ENCODE results near the gene TXLNG.

TXLNG gene

GRCh38 chrX:16786139-16786790, at the start of gene TXLNG:
TSS of gene TXLNG (plus strand) at chrX:16786466. CDS start at chrX:16786488, 22 bp downstream.
- Histone ChIP-seq H3K4me1 (ENCODE audit: control insufficient read depth in 1 of 2, insufficient read depth in 2 of 2, low read length in 2 of 2) (peaks cover 0 to 10% of the 10 kb centered on the region in 2 donors), H3K36me3 (ENCODE audit: control insufficient read depth in 1 of 2, insufficient read depth in 2 of 2, low read length in 2 of 2) (no peaks in the 10 kb centered on the region), H3K9ac (ENCODE audit: low read depth in 1 of 2, low read length in 2 of 2) (peak within 1 kb of the TSS; percentile 68 to 77), H3K9me3 (ENCODE audit: control insufficient read depth in 1 of 2, low read length in 2 of 2) (no peaks in the 10 kb centered on the region), H3K27ac (ENCODE audit: low read depth, low read length) (peak within 1 kb of the TSS; percentile 78), H3K4me3 (ENCODE audit: low read depth in 1 of 2, low read length in 2 of 2) (peak within 1 kb of the TSS; percentile 83 to 87), H3K27me3 (ENCODE audit: control insufficient read depth in 1 of 2, insufficient read depth in 2 of 2, low read length in 2 of 2) (no peaks in the 10 kb centered on the region)

GRCh38 chrX:16737024-16737423, 49.2 kb upstream of the TXLNG start:
- Histone ChIP-seq H3K36me3 (ENCODE audit: control insufficient read depth in 1 of 2, insufficient read depth in 2 of 2, low read length in 2 of 2) (peaks cover 7 to 27% of the 10 kb centered on the region in 2 donors), H3K27ac (ENCODE audit: low read depth, low read length) (no peak overlapping the region), H3K9ac (ENCODE audit: low read depth in 1 of 2, low read length in 2 of 2) (no peak overlapping the region), H3K9me3 (ENCODE audit: control insufficient read depth in 1 of 2, low read length in 2 of 2) (no peaks in the 10 kb centered on the region), H3K27me3 (ENCODE audit: control insufficient read depth in 1 of 2, insufficient read depth in 2 of 2, low read length in 2 of 2) (no peaks in the 10 kb centered on the region), H3K4me3 (ENCODE audit: low read depth in 1 of 2, low read length in 2 of 2) (no peak overlapping the region), H3K4me1 (ENCODE audit: control insufficient read depth in 1 of 2, insufficient read depth in 2 of 2, low read length in 2 of 2) (no peaks in the 10 kb centered on the region)

- no peak overlapping the region for H3K4me3 ChIP-seq (ENCODE audit: low read depth in 1 of 2, low read length in 2 of 2)
- no peak overlapping the region for H3K9ac ChIP-seq (ENCODE audit: low read depth in 1 of 2, low read length in 2 of 2)
- H3K36me3 ChIP-seq (ENCODE audit: control insufficient read depth in 1 of 2, insufficient read depth in 2 of 2, low read length in 2 of 2): peaks cover 15 to 44% of the 10 kb centered on the region in 2 donors
- H3K27me3 ChIP-seq (ENCODE audit: control insufficient read depth in 1 of 2, insufficient read depth in 2 of 2, low read length in 2 of 2): no peaks in the 10 kb centered on the region
- H3K9me3 ChIP-seq (ENCODE audit: control insufficient read depth in 1 of 2, low read length in 2 of 2): no peaks in the 10 kb centered on the region
- H3K4me1 ChIP-seq (ENCODE audit: control insufficient read depth in 1 of 2, insufficient read depth in 2 of 2, low read length in 2 of 2): no peaks in the 10 kb centered on the region
- no peak overlapping the region for H3K27ac ChIP-seq (ENCODE audit: low read depth, low read length)
These were observed 46.7 kb upstream of the TXLNG start for GRCh38 chrX:16739574-16739973.

- Histone ChIP-seq H3K27me3 (ENCODE audit: control insufficient read depth in 1 of 2, insufficient read depth in 2 of 2, low read length in 2 of 2) (no peaks in the 10 kb centered on the region), H3K9me3 (ENCODE audit: control insufficient read depth in 1 of 2, low read length in 2 of 2) (no peaks in the 10 kb centered on the region), H3K36me3 (ENCODE audit: control insufficient read depth in 1 of 2, insufficient read depth in 2 of 2, low read length in 2 of 2) (peaks cover 12 to 39% of the 10 kb centered on the region in 2 donors)
These were observed 42.5 kb upstream of the TXLNG start for GRCh38 chrX:16743604-16744325.

GRCh38 chrX:16745102-16745501, 41.2 kb upstream of the TXLNG start:
- Histone ChIP-seq H3K9ac (ENCODE audit: low read depth in 1 of 2, low read length in 2 of 2) (no peak overlapping the region), H3K9me3 (ENCODE audit: control insufficient read depth in 1 of 2, low read length in 2 of 2) (no peaks in the 10 kb centered on the region), H3K27me3 (ENCODE audit: control insufficient read depth in 1 of 2, insufficient read depth in 2 of 2, low read length in 2 of 2) (no peaks in the 10 kb centered on the region), H3K36me3 (ENCODE audit: control insufficient read depth in 1 of 2, insufficient read depth in 2 of 2, low read length in 2 of 2) (peaks cover 12 to 47% of the 10 kb centered on the region in 2 donors), H3K27ac (ENCODE audit: low read depth, low read length) (no peak overlapping the region), H3K4me3 (ENCODE audit: low read depth in 1 of 2, low read length in 2 of 2) (no peak overlapping the region), H3K4me1 (ENCODE audit: control insufficient read depth in 1 of 2, insufficient read depth in 2 of 2, low read length in 2 of 2) (no peaks in the 10 kb centered on the region)

More at GRCh38 chrX:16743604-16744325, 42.5 kb upstream of the TXLNG start:
- H3K4me1 ChIP-seq (ENCODE audit: control insufficient read depth in 1 of 2, insufficient read depth in 2 of 2, low read length in 2 of 2): no peaks in the 10 kb centered on the region
- no peak overlapping the region for H3K27ac ChIP-seq (ENCODE audit: low read depth, low read length)
- no peak overlapping the region for H3K4me3 ChIP-seq (ENCODE audit: low read depth in 1 of 2, low read length in 2 of 2)
- H3K9ac ChIP-seq (ENCODE audit: low read depth in 1 of 2, low read length in 2 of 2): no peak overlapping the region

GRCh38 chrX:16745659-16746058, 40.6 kb upstream of the TXLNG start:
- H3K4me1 ChIP-seq (ENCODE audit: control insufficient read depth in 1 of 2, insufficient read depth in 2 of 2, low read length in 2 of 2): no peaks in the 10 kb centered on the region
- no peak overlapping the region for H3K27ac ChIP-seq (ENCODE audit: low read depth, low read length)
- H3K27me3 ChIP-seq (ENCODE audit: control insufficient read depth in 1 of 2, insufficient read depth in 2 of 2, low read length in 2 of 2): no peaks in the 10 kb centered on the region
- H3K36me3 ChIP-seq (ENCODE audit: control insufficient read depth in 1 of 2, insufficient read depth in 2 of 2, low read length in 2 of 2): peaks cover 12 to 52% of the 10 kb centered on the region in 2 donors
- H3K4me3 ChIP-seq (ENCODE audit: low read depth in 1 of 2, low read length in 2 of 2): no peak overlapping the region
- no peak overlapping the region for H3K9ac ChIP-seq (ENCODE audit: low read depth in 1 of 2, low read length in 2 of 2)
- H3K9me3 ChIP-seq (ENCODE audit: control insufficient read depth in 1 of 2, low read length in 2 of 2): no peaks in the 10 kb centered on the region

- Histone ChIP-seq H3K36me3 (ENCODE audit: control insufficient read depth in 1 of 2, insufficient read depth in 2 of 2, low read length in 2 of 2) (peaks cover 12 to 47% of the 10 kb centered on the region in 2 donors), H3K9ac (ENCODE audit: low read depth in 1 of 2, low read length in 2 of 2) (no peak overlapping the region), H3K4me1 (ENCODE audit: control insufficient read depth in 1 of 2, insufficient read depth in 2 of 2, low read length in 2 of 2) (no peaks in the 10 kb centered on the region)
These were observed 37.8 kb upstream of the TXLNG start for GRCh38 chrX:16748425-16748824.

GRCh38 chrX:16750136-16750535, 36.1 kb upstream of the TXLNG start:
- no peaks in the 10 kb centered on the region for H3K27me3 ChIP-seq (ENCODE audit: control insufficient read depth in 1 of 2, insufficient read depth in 2 of 2, low read length in 2 of 2)
- no peak overlapping the region for H3K4me3 ChIP-seq (ENCODE audit: low read depth in 1 of 2, low read length in 2 of 2)
- H3K9ac ChIP-seq (ENCODE audit: low read depth in 1 of 2, low read length in 2 of 2): no peak overlapping the region
- H3K4me1 ChIP-seq (ENCODE audit: control insufficient read depth in 1 of 2, insufficient read depth in 2 of 2, low read length in 2 of 2): no peaks in the 10 kb centered on the region
- H3K9me3 ChIP-seq (ENCODE audit: control insufficient read depth in 1 of 2, low read length in 2 of 2): no peaks in the 10 kb centered on the region
- no peak overlapping the region for H3K27ac ChIP-seq (ENCODE audit: low read depth, low read length)
- H3K36me3 ChIP-seq (ENCODE audit: control insufficient read depth in 1 of 2, insufficient read depth in 2 of 2, low read length in 2 of 2): peaks cover 9 to 41% of the 10 kb centered on the region in 2 donors

More at GRCh38 chrX:16748425-16748824, 37.8 kb upstream of the TXLNG start:
- H3K9me3 ChIP-seq (ENCODE audit: control insufficient read depth in 1 of 2, low read length in 2 of 2): no peaks in the 10 kb centered on the region
- no peak overlapping the region for H3K27ac ChIP-seq (ENCODE audit: low read depth, low read length)
- H3K4me3 ChIP-seq (ENCODE audit: low read depth in 1 of 2, low read length in 2 of 2): no peak overlapping the region
- no peaks in the 10 kb centered on the region for H3K27me3 ChIP-seq (ENCODE audit: control insufficient read depth in 1 of 2, insufficient read depth in 2 of 2, low read length in 2 of 2)

- no peaks in the 10 kb centered on the region for H3K4me1 ChIP-seq (ENCODE audit: control insufficient read depth in 1 of 2, insufficient read depth in 2 of 2, low read length in 2 of 2)
- H3K9ac ChIP-seq (ENCODE audit: low read depth in 1 of 2, low read length in 2 of 2): no peak overlapping the region
- H3K4me3 ChIP-seq (ENCODE audit: low read depth in 1 of 2, low read length in 2 of 2): no peak overlapping the region
- no peaks in the 10 kb centered on the region for H3K27me3 ChIP-seq (ENCODE audit: control insufficient read depth in 1 of 2, insufficient read depth in 2 of 2, low read length in 2 of 2)
- no peak overlapping the region for H3K27ac ChIP-seq (ENCODE audit: low read depth, low read length)
- H3K9me3 ChIP-seq (ENCODE audit: control insufficient read depth in 1 of 2, low read length in 2 of 2): no peaks in the 10 kb centered on the region
- peaks cover 9 to 53% of the 10 kb centered on the region in 2 donors for H3K36me3 ChIP-seq (ENCODE audit: control insufficient read depth in 1 of 2, insufficient read depth in 2 of 2, low read length in 2 of 2)
These were observed 32.2 kb upstream of the TXLNG start for GRCh38 chrX:16754019-16754418.

GRCh38 chrX:16756724-16757123, 29.5 kb upstream of the TXLNG start:
- Histone ChIP-seq H3K9me3 (ENCODE audit: control insufficient read depth in 1 of 2, low read length in 2 of 2) (no peaks in the 10 kb centered on the region), H3K36me3 (ENCODE audit: control insufficient read depth in 1 of 2, insufficient read depth in 2 of 2, low read length in 2 of 2) (peaks cover 9 to 45% of the 10 kb centered on the region in 2 donors), H3K27ac (ENCODE audit: low read depth, low read length) (no peak overlapping the region), H3K9ac (ENCODE audit: low read depth in 1 of 2, low read length in 2 of 2) (no peak overlapping the region), H3K4me1 (ENCODE audit: control insufficient read depth in 1 of 2, insufficient read depth in 2 of 2, low read length in 2 of 2) (no peaks in the 10 kb centered on the region), H3K27me3 (ENCODE audit: control insufficient read depth in 1 of 2, insufficient read depth in 2 of 2, low read length in 2 of 2) (no peaks in the 10 kb centered on the region), H3K4me3 (ENCODE audit: low read depth in 1 of 2, low read length in 2 of 2) (no peak overlapping the region)

Data from duodenal mucosa (tissue), 2 donors.